HG03575 (cell line): ENCODE data around the gene MYMK.

Experiments used
- ATAC-seq: cut with Tn5 transposase; IDR thresholded peaks from one replicate; pipeline ENCODE4 v1.9.1; 2021; ENCODE audit not compliant: unreplicated experiment, insufficient number of reproducible peaks, low FRiP score; ENCODE audit errors: extremely low read depth

MYMK gene

DNA sequence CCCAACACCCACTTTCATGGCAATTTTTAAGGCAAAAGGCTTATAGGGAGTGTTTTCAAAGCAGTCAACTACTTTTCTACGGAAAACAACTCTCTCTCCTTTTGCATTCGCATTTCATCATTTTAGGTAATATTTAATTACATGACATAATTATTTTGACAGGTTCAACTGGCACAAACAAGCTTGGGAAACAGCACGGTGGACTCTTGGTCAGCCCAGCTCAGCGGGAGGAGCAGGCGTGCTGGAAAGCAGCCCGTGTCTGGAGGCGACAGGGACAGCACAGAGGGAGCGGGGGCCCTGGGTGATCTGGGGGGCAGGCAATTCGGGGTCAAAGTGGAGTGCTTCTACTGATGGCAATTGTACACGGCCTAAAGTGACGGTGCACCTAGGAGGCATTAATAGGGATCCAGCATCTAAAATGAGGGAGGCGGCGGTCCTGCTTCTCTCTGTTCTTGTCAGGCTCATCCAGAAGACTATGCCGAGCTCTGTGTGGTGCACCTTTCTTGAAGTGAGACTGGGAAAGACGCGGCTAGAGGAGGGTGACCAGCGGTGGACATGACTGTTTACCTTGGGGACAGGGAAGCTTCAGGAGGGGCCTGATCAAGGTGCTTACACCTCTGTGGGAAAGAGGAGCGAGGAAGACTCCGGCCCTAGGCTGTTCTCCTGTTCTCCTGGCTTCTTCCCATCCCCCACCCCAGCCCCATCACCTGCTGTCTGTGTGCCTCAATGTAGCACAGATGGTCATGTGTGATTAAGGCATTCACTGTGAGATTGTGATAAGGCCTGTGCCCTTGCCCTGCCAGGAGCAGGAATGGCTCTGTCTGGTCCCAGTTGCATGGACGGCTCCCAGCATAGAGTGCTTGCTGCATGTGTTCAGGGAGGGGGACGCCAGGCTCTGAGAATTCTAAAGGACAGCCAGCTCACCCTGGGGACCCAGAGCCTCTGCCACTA, 3.4 kb downstream of the MYMK start:
- no peak for ATAC-seq

DNA sequence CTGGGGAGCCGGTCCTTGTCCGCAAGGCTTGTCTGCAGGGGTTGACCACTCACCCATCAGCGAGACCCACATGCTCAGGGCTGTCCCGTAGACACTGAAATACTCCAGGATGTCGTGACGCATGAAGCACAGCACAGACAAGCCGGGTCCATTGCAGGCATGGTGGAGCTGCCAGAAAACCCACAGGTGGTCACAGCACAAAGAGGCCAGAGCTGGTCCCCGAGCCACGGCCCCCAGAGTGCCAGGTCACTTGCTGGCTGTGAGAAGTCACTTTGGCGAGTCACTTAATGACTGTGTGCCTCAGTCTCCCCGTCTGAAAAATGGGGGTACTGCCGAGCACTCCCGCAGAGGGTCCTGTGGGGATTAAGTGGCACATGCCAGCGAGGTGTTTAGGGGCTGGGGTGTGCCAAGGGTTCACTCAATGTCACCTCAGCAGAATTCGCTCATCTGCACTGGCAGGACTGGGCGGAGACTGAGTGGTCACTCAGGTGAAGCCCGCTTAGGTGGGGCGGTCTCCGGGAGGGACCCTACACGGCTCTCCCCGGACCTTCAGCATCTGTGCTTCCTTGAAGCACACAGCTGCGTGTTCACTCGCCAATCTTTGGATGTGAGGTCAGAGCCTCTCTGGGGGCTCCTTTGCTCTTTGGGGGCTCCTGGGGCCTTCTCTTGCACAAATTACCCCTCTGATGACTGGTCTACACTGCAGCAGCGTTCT, 4.5 kb downstream of the MYMK start:
- ATAC-seq, result no peak

DNA sequence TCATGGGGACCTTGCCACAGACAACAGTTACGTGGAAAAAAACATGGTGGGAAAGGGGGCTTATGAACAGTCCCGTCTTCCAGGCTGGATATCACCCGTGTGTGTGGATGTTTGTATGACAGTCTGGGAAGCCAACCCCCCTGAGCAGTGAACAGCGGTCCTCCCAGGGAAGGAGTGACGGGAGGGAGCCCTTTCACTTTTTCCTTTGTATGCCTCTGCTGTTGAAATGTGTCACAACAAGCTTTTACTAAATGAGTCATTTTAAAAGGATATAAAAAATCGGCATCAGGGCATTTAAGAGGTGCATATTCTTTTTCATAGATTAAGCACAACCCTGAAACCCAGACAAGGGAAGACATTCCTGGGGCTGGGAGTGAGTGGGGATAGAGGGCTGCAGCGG, 5.1 kb downstream of the MYMK start:
- ATAC-seq, result no peak

DNA sequence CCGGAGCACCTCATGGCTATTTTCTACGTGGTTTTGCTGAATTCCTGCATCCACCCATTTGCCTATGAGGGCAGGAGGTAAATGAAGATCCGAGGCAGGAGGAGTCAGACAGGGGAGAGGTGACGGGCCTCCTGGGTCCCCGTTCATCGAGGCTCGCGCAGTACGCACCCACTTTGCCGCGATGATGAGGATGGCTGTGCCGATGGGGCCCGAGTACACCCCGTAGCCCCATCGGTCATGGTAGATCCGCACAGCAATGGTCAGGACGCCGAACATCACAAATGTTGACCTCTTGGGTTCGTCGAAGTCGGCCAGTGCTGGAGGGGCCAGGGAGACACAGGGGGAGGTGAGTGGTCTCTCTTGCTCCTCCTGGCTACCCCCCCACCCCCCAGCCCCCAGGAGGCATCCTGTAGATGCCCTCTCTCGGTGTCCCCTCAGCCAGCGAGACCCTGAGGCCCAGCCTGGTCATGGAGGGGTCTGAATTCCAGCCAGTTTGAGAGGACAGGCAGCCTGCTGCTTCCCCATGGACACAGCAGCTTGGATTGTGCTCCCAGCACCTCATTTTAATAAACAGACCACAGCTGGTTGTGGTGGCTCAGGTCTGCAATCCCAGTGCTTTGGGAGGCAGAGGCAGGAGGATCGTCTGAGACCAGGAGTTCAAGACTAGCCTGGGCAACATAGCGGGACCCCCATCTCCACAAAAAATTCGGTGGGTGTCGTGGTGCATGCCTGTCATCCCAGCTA, 5.9 kb downstream of the MYMK start:
- no peak for ATAC-seq

DNA sequence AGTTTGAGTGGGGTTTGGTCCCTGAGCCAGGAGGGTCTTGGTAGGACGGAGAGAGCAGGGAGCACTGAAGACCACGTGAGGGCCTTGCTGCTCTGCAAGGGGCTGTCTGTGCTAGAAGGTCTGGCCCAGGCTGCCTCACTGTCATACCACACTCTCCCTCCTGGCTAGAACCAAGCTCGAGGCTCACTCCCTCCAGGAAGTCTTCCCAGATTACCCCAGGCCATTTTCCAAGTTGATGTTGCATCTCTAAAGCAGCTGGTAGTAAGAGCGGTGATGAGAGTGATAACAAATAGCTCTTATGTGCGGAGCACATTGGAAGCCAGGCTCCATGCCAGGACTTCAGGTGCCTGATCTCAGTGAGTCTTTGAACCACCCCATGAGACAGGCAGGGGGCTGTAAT, 6.6 kb downstream of the MYMK start:
- no peak for ATAC-seq

DNA sequence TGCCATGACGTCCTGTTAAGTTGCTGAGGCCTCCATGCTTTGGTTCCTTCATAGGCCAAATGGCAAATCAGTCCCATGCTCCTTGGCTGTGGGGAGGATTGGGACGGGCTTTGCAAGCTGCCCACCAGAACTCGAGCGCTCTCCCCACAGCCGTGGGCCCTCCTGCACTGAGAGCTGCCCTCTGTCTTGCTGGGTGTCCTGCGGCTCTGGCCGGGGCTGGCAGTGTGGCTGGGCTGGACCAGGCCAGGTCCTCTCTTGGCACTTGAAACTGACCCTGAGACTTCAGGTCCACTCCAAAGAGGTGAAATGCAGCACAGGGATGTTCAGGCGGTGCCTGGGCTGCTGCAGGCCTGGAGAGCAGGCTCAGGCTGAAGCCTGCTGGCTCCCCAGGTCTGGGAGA, 7.0 kb downstream of the MYMK start:
- no peak for ATAC-seq

DNA sequence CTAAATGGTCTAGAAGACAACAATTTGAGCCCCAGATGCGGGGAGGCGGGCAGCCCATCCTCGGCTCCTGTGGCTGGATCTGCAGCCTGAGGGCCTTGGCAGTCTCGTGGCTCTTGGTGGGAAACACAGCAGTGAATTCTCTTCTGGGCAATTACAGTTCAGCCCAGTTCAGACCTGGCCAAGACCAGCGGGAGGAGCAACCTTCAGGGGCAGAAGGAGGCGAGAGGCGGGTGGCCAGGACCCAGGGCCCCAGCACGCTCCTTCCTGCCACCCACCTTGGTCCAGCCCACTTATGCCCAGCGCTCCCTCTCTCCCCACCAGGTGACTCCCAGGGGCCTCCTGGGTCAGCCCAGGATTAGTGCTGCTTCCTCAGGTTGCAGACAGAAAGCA, 7.8 kb downstream of the MYMK start:
- ATAC-seq, result no peak

DNA sequence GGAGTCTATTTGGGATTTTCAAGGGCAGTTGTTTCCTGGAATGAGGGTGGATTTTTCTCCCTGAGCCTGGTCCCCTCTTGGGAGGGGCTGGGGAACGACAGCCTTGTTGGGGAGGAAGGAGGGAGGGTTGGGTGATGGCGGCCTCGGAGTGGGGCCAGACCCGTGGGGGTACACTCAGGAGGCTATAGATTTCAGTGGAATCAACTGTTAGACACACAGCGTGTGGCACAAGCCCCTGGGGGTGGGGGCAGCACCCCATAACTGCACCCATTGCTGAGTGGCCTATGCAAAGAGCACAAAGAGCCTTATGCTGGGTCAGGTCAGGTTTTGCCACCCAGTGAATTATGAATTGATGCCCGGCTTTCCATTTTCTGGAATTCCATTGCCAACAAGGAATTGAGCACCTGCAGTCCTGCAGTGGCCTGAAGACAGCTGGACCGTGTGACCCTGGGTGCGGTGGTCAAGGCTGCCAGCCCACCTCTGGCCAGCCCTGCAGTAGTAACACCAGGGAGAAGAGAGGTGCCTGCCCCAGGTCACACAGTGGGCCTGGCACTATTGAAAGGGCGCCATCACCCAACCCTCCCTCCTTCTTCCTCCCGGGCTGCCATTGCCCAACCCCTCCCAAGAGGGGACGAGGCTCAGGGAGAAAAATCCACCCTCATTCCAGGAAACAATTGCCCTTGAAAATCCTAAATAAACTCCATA, 8.4 kb downstream of the MYMK start:
- ATAC-seq, result no peak

DNA sequence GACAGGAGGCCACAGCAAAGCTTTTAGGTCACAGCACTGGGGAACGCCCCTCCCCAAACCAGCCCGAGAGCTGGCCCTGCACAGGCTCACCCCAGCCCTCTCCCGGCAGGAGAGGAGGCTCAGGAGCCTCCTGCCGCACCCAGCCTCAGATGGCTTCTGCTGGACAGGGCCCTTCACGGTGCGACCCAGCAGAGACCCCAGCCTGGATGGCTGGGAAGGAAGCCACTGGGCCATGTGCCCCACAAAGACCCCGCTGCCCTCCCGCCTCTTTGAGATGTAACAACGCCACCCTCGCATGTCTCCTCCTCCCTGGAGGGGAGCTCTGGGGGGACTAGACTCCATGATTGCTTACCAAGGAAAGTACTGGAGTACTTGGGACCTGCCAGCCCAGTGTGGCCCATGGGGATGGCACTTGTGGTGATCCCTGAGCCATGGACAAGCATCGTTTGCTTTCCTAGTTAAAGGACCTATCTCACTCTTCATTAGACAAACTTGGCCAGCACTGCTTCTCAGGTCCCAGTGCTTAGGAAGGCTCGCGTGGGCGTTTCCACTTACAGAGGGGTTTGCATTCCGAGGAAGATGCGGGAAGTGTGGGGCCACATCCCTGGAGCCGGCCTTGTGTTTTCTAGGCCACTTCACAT, 9.0 kb downstream of the MYMK start:
- ATAC-seq, result no peak

DNA sequence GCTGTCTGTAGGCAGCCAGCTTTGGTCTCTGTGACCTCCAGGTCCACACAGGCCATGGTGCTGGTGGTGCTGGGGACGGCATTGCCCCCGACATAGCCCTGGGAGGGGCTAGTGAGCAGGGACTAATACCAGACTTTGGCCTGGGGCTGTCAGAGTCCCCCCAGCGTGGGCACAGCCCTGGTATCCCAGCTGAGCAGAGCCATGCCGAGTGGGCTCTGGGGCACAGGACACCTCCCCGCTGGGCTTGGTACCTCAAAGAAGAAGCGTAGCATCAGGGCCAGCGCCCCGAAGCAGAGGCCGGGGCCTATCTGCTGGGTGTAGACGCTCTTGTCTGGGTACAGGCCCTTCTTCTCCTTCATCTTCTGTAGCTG, 9.5 kb downstream of the MYMK start:
- no peak for ATAC-seq

DNA sequence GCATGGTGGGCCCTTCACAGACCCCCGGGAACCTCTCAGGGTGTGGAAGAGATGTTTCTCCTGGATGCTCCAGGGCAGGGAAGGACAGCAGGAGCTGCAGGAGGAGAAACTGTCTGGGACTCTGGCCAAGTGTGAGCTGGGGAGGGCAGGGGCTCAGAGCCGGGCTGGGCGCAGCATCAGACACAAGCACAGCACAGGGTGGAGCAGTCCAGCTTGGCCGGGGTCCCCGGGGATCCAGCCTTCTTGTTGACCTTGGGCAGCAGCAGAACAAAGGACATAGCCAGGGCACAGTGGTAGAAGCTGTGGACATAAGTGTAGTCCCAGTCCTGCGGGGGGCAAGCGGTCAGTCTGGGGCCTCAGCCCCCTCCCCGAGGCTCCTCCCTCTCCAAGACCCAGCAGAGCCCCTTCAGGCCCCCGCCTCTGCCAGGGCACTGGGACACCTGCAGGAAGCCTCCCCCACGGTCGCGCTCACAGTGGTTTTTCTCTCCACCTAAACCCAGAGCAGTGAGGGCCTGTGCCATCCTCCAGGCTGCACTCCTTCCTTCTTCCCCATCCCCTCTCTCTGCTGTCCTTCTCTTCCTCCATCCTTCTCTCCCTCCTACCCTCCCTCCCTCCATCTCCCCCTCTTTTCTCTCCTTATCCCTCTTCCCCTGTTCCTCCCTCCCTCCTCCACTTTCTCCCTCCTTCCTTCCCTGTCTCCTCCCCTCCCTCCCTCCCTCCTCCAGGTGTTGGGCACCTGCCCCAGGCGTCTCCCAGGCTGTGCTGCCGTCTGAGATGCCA, 10.1 kb downstream of the MYMK start:
- ATAC-seq, result no peak

DNA sequence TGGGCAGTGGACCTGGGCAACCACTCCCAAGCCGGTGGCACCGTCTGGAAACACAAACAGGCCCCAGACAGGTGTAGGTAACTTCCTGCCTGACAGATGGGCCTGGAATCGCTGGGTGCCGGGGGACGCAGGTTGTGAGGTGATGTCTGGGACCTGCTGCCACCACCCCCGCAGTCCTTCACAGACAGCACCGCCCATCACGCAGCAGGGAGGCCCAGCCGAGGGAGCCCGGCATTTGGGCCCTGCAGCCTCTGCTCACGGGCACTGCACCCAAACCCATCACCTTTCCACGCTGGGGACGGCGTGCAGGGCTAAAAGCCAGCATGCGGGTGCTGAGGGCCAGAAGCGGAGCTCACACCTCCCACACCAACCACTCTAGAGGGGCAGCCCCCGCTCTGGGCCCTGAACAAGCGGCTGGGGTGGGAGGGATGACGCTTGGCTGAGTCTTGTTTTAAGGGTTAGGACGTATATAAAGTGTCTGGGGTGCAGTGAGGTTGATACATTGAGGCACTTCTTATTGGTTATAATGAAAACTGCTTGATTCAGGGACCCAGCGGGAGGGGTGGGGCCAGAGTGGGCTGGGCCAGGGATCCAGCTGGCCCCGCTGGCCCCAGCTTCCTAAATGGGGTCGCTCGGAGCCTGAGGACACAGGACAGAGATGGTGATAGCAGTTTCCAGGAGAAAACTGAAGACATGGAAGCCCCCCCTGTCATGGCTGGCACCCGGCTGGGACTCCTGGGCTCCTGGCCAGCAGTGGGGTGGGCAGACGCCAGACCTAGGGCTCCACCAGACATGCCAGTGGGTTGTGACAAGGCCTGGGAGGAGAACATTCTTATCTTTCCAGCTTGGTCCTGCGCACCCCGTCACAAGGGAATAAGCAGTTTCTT, 11.3 kb downstream of the MYMK start:
- ATAC-seq, result no peak

DNA sequence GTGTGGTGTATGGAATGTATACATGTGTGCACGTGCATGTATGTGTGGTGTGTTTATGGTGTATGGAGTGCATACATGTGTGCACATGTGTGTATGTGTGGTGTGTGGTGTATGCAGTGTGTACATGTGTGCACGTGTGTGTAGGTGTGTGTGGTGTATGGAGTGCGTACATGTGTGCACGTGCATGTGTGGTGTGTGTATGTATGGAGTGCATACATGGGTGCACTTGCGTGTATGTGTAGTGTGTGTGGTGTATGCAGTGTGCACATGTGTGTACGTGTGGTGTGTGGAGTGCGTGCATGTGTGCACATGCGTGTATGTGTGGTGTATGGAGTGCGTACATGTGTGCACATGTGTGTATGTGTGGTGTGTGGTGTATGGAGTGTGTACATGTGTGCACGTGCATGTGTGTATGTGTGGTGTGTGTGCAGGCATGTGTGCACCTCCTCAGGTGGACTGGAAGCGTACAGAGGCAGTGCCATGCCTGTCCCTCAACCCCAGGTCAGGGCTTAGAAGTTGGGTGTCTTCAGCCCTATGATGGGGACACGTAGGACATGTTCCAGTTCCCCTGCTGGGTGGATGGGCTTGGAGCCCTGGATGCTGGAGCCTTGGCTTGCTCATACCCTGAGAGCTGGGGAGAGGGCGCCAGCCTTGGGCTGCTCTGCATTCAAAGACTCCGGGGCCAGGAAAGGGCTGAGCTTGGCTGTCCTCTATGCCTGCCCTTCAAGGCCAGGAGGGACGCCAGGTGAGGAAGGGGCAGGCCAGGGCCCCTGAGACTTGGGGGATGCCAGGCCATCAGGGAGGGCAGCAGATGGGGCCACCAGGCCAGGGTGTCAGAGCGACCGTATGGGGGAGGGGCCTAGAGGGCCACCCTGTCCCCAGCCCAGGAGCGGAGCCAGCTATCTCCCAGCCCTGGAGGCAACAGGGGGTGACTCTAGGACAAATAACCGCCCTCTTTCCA, 12.2 kb downstream of the MYMK start:
- no peak for ATAC-seq

DNA sequence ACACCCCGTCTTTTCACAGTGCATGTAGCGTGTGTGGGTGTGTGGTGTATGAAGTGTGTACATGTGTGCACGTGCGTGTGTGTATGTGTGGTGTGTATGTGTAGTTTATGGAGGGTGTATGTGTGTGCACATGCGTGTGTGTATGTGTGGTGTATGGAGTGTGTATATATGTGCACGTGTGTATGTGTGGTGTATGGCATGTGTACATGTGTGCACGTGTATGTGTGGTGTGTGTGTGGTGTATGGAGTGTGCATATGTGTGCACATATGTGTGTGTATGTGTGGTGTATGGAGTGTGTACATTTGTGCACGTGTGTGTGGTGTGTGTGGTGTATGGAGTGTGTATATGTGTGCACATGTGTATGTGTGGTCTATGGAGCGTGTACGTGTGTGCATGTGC, 13.2 kb downstream of the MYMK start:
- no peak for ATAC-seq

DNA sequence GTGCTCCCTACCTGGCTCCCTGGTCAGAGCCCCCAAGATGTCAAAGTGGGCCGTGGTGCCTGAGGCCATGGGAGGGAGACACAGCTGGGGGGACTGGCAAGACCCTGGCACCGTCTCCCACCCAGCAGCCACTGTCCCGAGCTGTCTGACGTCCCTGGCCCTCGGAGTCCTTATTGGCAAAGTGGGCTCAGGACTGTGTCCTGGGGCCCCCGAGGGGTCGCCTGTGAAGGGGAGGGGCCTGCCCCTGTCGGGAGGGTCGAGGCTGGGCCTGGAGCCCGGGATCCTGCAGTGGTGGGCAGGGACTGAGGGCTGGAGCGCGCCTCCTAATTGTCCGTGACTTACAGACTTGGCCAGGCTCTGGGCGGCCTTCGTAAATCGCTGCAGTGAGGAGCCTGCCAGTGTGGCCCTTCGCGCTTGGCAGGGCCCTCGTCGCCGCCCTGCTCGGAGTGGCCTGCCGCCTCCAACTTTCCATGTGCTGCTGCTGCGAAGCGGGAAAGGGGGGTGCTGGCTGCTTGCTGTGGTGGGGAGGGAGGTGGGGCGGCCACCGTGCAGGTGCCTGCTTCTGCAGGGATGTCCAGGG, 13.7 kb downstream of the MYMK start:
- no peak for ATAC-seq
